Ovary (tissue), 3 donors: ENCODE data around the gene ITGB2.

Source experiments
- CTCF ChIP-seq, 3 donors: fragments of 450-650 bp in 2 of 3; fragments of 200-600 bp in 1 of 3; IDR thresholded peaks; one replicate each; pipeline versions ENCODE4 v1.5.1 to v1.8.0; 2016 to 2022; ENCODE audit warnings: antibody characterized with exemption in 3 of 3, mild to moderate bottlenecking in 1 of 3
- POLR2A ChIP-seq: fragments of 450-650 bp; IDR thresholded peaks from one replicate; pipeline ENCODE4 v1.6.1; 2017; ENCODE audit warnings: antibody characterized with exemption, mild to moderate bottlenecking, moderate library complexity
- donor health status: DM: no; HTN: no; CAD: no.

- TF ChIP-seq CTCF (IDR thresholded peaks at IDR 0.05): no peak
- TF ChIP-seq POLR2A: no peak
Measured at GRCh38 chr21:44846224-44846484, 74.5 kb downstream of the ITGB2 start.
